IMR-90 (cell line): ENCODE measurements around the gene TMEM269. TPM values are rescaled to one million over a fixed set of nuclear protein-coding genes. Genes with fewer than 3 reads are reported as not detected.

Experiments used
- ATAC-seq: fragments of 200-7000 bp; cut with Tn5 transposase; 2 replicates; pipeline ENCODE4 v1.9.1; 2020; ENCODE audit warnings: low read depth, mild to moderate bottlenecking, moderate library complexity
- BruUV-seq: library from RNA; stranded (reverse); fragments of 400-500 nt; replicated peaks from 2 replicates; lab custom pipeline; 2021; lab: Mats Ljungman, UMichigan
- CTCF ChIA-PET: fragments of 300-600 bp; formaldehyde crosslinking; extraction: SDS; loops from one replicate; lab custom pipeline; 2021; ENCODE audit warnings: antibody characterized with exemption; lab: Yijun Ruan, JAX
- POLR2A ChIA-PET: fragments of 300-600 bp; sonication (Branson Sonifier 250); formaldehyde crosslinking; loops from one replicate; lab custom pipeline; 2022; ENCODE audit warnings: antibody characterized with exemption; ENCODE audit not compliant: unreplicated experiment; lab: Charles Lee
- DNase-seq: peaks from one replicate; pipeline ENCODE4 v3.0.0; 2013
- H2AFZ ChIP-seq: replicated peaks from 2 replicates; pipeline ENCODE3; 2013; ENCODE audit warnings: low read length, mild to moderate bottlenecking; ENCODE audit not compliant: poor library complexity
- H2AK5ac ChIP-seq: 2 replicates; pipeline ENCODE4 v1.6.1; 2013; ENCODE audit warnings: low read depth, low read length, inconsistent platforms
- H2AK9ac ChIP-seq: replicated peaks from 2 replicates; pipeline ENCODE3; 2013; ENCODE audit warnings: mild to moderate bottlenecking, low read depth, low read length, moderate library complexity; ENCODE audit not compliant: poor library complexity
- H2BK120ac ChIP-seq: 2 replicates; pipeline ENCODE4 v1.6.1; 2013; ENCODE audit warnings: low read depth, low read length, inconsistent platforms
- H2BK15ac ChIP-seq: 3 replicates; pipeline ENCODE4 v1.6.1; 2013; ENCODE audit warnings: low read depth, low read length, inconsistent platforms
- H2BK20ac ChIP-seq: 2 replicates; pipeline ENCODE4 v1.6.1; 2013; ENCODE audit warnings: low read depth, mild to moderate bottlenecking, inconsistent platforms, low read length, moderate library complexity
- H2BK5ac ChIP-seq: 2 replicates; pipeline ENCODE4 v1.6.1; 2013; ENCODE audit warnings: mild to moderate bottlenecking, low read depth, low read length, inconsistent platforms; ENCODE audit not compliant: poor library complexity, severe bottlenecking
- H3K14ac ChIP-seq: replicated peaks from 2 replicates; pipeline ENCODE4 v1.6.1; 2013; ENCODE audit warnings: low read depth, low read length, inconsistent platforms
- H3K18ac ChIP-seq: 2 replicates; pipeline ENCODE4 v1.6.1; 2013; ENCODE audit warnings: low read depth, low read length, control low read depth
- H3K23ac ChIP-seq: 2 replicates; pipeline ENCODE4 v1.6.1; 2013; ENCODE audit warnings: low read depth, low read length, inconsistent platforms
- H3K27ac ChIP-seq: 2 replicates; pipeline ENCODE4 v1.5.1; 2013; ENCODE audit warnings: mild to moderate bottlenecking, control low read depth, low read length; ENCODE audit not compliant: insufficient read depth
- H3K27me3 ChIP-seq: 2 replicates; pipeline ENCODE4 v1.6.1; 2013; ENCODE audit warnings: low read length; ENCODE audit not compliant: control insufficient read depth, insufficient read depth
- H3K36me3 ChIP-seq: 2 replicates; pipeline ENCODE4 v1.6.1; 2013; ENCODE audit warnings: low read length, mixed read lengths; ENCODE audit not compliant: control insufficient read depth, insufficient read depth
- H3K4ac ChIP-seq: 2 replicates; pipeline ENCODE4 v1.6.1; 2013; ENCODE audit warnings: low read depth, low read length, inconsistent platforms
- H3K4me1 ChIP-seq: 2 replicates; pipeline ENCODE4 v1.6.1; 2013; ENCODE audit warnings: low read length, mixed read lengths; ENCODE audit not compliant: control insufficient read depth, insufficient read depth
- H3K4me2 ChIP-seq: 2 replicates; pipeline ENCODE4 v1.6.1; 2013; ENCODE audit warnings: low read depth, mild to moderate bottlenecking, control low read depth, low read length, moderate library complexity
- H3K4me3 ChIP-seq: 2 replicates; pipeline ENCODE4 v1.5.1; 2013; ENCODE audit warnings: low read depth, mild to moderate bottlenecking, control low read depth, low read length, moderate library complexity; ENCODE audit not compliant: insufficient read depth
- H3K56ac ChIP-seq: 2 replicates; pipeline ENCODE4 v1.6.1; 2013; ENCODE audit warnings: low read length, inconsistent platforms; ENCODE audit not compliant: insufficient read depth; ENCODE audit errors: extremely low read depth
- H3K79me1 ChIP-seq, 2 experiments: 2 replicates each; pipeline ENCODE4 v1.6.1; 2013; ENCODE audit warnings: low read length in 2 of 2, inconsistent platforms in 1 of 2, low read depth in 1 of 2
- H3K9ac ChIP-seq: 2 replicates; pipeline ENCODE4 v1.6.1; 2013; ENCODE audit warnings: low read depth, low read length, control low read depth
- H3K9me1 ChIP-seq: 2 replicates; pipeline ENCODE4 v1.6.1; 2013; ENCODE audit warnings: low read length, inconsistent platforms; ENCODE audit not compliant: insufficient read depth
- H3K9me3 ChIP-seq: 2 replicates; pipeline ENCODE4 v1.6.1; 2013; ENCODE audit warnings: low read length; ENCODE audit not compliant: control insufficient read depth, insufficient read depth
- H4K20me1 ChIP-seq: 2 replicates; pipeline ENCODE4 v1.6.1; 2013; ENCODE audit warnings: low read length, inconsistent platforms; ENCODE audit not compliant: insufficient read depth
- H4K5ac ChIP-seq: 2 replicates; pipeline ENCODE4 v1.6.1; 2013; ENCODE audit warnings: mild to moderate bottlenecking, low read depth, low read length, control low read depth
- H4K8ac ChIP-seq, 2 experiments: 2 replicates each; pipeline ENCODE4 v1.6.1; 2013; ENCODE audit warnings: low read depth in 2 of 2, low read length in 2 of 2, control low read depth in 1 of 2, inconsistent platforms in 1 of 2
- H4K91ac ChIP-seq: 2 replicates; pipeline ENCODE4 v1.6.1; 2013; ENCODE audit warnings: low read depth, low read length, inconsistent platforms; ENCODE audit not compliant: insufficient read depth
- BHLHE40 ChIP-seq: fragments of 150-350 bp; IDR thresholded peaks from 2 replicates; pipeline ENCODE4 v1.6.1; 2016; ENCODE audit warnings: mild to moderate bottlenecking, low read depth, low read length
- ELK1 ChIP-seq: fragments of 150-350 bp; IDR thresholded peaks from 2 replicates; pipeline ENCODE4 v1.6.1; 2016; ENCODE audit warnings: low read depth, mild to moderate bottlenecking, low read length, moderate library complexity, borderline replicate concordance
- FOS ChIP-seq: fragments of 150-350 bp; IDR thresholded peaks from 2 replicates; pipeline ENCODE4 v1.6.1; 2016; ENCODE audit warnings: low read depth, low read length
- MAZ ChIP-seq: IDR thresholded peaks from 2 replicates; pipeline ENCODE4 v1.6.1; 2012; ENCODE audit warnings: low read depth, mild to moderate bottlenecking, low read length, improper control_type of control experiment, moderate library complexity, borderline replicate concordance
- RCOR1 ChIP-seq: IDR thresholded peaks from 2 replicates; pipeline ENCODE4 v1.6.1; 2012; ENCODE audit warnings: mild to moderate bottlenecking, low read length, improper control_type of control experiment; ENCODE audit not compliant: insufficient replicate concordance
- WGBS, 2 experiments: methylation state at CpG; one replicate each; pipeline versions ENCODE4 v1.1.5 to v1.1.7; 2013; ENCODE audit warnings: missing lambda C conversion rate in 2 of 2; ENCODE audit not compliant: insufficient read length in 1 of 2; ENCODE audit errors: extremely low coverage in 2 of 2; 5-methylcytosine and 5-hydroxymethylcytosine counted together
- dilution Hi-C: fragments of 300-500 bp; cut with HindIII; formaldehyde crosslinking; loops from one replicate; pipeline ENCODE4 v1.14.3; 2018; ENCODE audit warnings: low sequenced_read_pairs; ENCODE audit not compliant: unreplicated experiment
- in situ Hi-C: fragments of 300-500 bp; cut with MboI; formaldehyde crosslinking; loops from 3 replicates; pipeline ENCODE4 v1.14.3; 2019; ENCODE audit warnings: low sequenced_read_pairs, inconsistent platforms, mixed read lengths
- intact Hi-C: fragments of 100-400 bp; cut with micrococcal nuclease; formaldehyde crosslinking; loops from 2 replicates; pipeline ENCODE4 v1.10.0; 2022
- polyA plus RNA-seq, 3 experiments: library from polyadenylated mRNA; depleted of rRNA; stranded (reverse); fragments of >200 nt; gene quantifications; 2 replicates each; pipeline ENCODE4 v1.2.3, GENCODE V29; 2012; ENCODE audit warnings: low replicate concordance in 1 of 3
- total RNA-seq: library from RNA; depleted of rRNA; stranded (reverse); fragments of >200 nt; gene quantifications from 2 replicates; pipeline ENCODE4 v1.2.3, GENCODE V29; 2012

TMEM269 gene
- total and polyA plus RNA-seq, 2 of the 4 experiments (the other 2 are of a cell fraction) = not detected

DNA sequence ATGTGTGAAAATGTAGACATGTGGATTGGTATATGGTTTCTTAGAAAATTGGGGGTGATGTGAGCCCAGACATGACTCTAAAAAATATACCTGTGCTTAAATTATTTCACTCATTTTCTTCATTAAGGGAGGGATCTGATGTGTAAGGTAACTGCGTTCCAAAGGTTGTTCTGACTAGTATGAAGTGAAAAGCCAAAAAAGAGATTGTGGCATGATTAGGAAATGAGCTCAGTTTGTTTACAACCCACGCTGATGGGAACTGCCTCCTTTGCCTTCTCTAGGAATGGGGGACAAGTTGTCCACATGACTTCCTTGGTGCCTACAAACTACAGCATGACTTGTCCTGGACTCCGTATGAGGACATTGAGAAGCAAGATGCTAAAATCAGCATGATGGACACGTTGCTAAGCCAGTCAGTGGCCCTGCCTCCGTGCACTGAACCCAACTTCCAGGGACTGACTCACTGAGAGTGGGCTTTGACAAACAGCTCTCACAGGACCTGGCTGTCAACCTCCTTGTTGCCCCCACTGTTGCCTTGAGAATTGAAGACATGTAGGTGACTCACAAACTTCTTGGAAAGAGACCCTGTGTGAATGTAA is 9.8 kb upstream of the TMEM269 start (continued):
- no peak for TF ChIP-seq MAZ
- TF ChIP-seq RCOR1 = no peak
- TF ChIP-seq ELK1 = no peak
- TF ChIP-seq FOS = no peak

DNA sequence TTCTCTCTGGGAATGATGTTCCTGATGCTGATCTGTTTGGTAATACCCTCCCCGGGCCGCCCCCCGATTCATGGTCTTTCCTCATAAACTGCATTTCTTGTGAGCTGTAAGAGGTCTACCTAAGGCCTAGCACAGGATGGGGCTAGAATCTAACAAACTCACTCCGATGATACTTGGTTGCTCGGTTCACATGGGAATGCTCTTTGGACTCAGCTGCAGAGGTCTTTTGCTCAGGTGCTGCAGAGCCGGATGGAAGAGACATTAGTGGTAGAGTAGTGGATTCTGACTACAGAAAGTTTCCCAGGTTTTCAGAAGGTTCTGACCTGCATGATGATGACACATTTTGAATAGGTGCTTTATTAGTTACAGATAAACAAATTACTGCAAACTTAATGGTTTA is 8.3 kb upstream of the TMEM269 start:
- Histone ChIP-seq H4K20me1 (no peaks in the 10 kb centered on the region; the same call in 1 of the 2 replicates), H3K56ac (no peak overlapping the region), H2AK9ac (no peak overlapping the region), H3K79me1 (peaks cover 19 to 35% of the 10 kb centered on the region in 2 experiments), H3K9me3 (no peaks in the 10 kb centered on the region), H2AK5ac (no peak overlapping the region), H4K91ac (no peak overlapping the region), H3K4me2 (no peak overlapping the region), H2BK5ac (no peak overlapping the region), H3K9ac (no peak overlapping the region), H3K36me3 (peaks cover 22% of the 10 kb centered on the region), H3K18ac (no peak overlapping the region), H4K5ac (no peak overlapping the region), H4K8ac (no peak overlapping the region), H3K4me1 (no peaks in the 10 kb centered on the region), H3K23ac (no peak overlapping the region), H2BK20ac (no peak overlapping the region), H2BK120ac (no peak overlapping the region), H3K27me3 (no peaks in the 10 kb centered on the region), H2BK15ac (no peak overlapping the region), H3K4me3 (no peak overlapping the region), H3K14ac (no peak overlapping the region), H3K4ac (no peak overlapping the region), H2AFZ (no peak overlapping the region), H3K9me1 (peaks cover 7% of the 10 kb centered on the region; the same call in 1 of the 2 replicates), H3K27ac (no peak overlapping the region)
- in situ Hi-C loops (loop anchor here (5.0 kb wide), 1 partner anchor 296 kb away; no protein-coding TSS in a partner anchor), intact Hi-C loops (no loop called here), dilution Hi-C loops (no loop called here)
- DNase-seq = no peak
- ATAC-seq = no peak
- BruUV-seq = no TSS peak
- WGBS, 2 experiments = 100% methylated on average over 2 of the region's 6 CpGs; no CpG with 5 or more reads in 1 of the 2 experiments
- TF ChIP-seq BHLHE40 = no peak
- ChIA-PET CTCF (interaction anchor here (3.2 kb wide), 1 partner anchor 297 kb away, joined by 13 read pairs; no protein-coding TSS in a partner anchor), POLR2A (no interaction called here)
